ENCODE measurements around the gene EIF1.
"Not testable (repeated sequence)": the region's sequence is repeated elsewhere in the genome, so short reads cannot be mapped to it uniquely, and the experiment has no call there.

EIF1 gene

DNA sequence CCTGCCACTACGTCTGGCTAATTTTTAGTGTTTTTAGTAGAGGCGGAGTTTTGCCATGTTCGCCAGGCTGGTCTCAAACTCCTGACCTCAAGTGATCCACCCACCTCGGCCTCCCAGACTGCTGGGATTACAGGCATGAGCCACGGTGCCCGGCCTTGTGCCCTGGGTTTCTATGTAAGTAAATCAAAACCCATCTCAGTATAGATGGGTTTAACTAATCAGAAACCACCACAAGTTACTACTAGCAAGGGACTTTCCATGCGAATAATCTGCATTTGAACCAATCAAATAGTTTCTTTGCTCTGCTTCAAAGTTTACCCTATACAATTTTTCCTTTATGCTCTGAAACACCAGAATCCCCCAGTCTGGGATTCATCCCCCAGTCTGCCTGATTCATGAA, 16.5 kb upstream of the EIF1 start:
- TF ChIP-seq, protein P1, sequence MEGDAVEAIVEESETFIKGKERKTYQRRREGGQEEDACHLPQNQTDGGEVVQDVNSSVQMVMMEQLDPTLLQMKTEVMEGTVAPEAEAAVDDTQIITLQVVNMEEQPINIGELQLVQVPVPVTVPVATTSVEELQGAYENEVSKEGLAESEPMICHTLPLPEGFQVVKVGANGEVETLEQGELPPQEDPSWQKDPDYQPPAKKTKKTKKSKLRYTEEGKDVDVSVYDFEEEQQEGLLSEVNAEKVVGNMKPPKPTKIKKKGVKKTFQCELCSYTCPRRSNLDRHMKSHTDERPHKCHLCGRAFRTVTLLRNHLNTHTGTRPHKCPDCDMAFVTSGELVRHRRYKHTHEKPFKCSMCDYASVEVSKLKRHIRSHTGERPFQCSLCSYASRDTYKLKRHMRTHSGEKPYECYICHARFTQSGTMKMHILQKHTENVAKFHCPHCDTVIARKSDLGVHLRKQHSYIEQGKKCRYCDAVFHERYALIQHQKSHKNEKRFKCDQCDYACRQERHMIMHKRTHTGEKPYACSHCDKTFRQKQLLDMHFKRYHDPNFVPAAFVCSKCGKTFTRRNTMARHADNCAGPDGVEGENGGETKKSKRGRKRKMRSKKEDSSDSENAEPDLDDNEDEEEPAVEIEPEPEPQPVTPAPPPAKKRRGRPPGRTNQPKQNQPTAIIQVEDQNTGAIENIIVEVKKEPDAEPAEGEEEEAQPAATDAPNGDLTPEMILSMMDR (IDR thresholded peaks at IDR 0.05; ENCODE audit: insufficient read depth, low read depth, low read length, missing control alignments), result no peak
- no peak overlapping the region for H3K4me3 ChIP-seq (ENCODE audit: low read depth, low read length)
- DNase-seq (ENCODE audit: low read depth), result no peak

DNA sequence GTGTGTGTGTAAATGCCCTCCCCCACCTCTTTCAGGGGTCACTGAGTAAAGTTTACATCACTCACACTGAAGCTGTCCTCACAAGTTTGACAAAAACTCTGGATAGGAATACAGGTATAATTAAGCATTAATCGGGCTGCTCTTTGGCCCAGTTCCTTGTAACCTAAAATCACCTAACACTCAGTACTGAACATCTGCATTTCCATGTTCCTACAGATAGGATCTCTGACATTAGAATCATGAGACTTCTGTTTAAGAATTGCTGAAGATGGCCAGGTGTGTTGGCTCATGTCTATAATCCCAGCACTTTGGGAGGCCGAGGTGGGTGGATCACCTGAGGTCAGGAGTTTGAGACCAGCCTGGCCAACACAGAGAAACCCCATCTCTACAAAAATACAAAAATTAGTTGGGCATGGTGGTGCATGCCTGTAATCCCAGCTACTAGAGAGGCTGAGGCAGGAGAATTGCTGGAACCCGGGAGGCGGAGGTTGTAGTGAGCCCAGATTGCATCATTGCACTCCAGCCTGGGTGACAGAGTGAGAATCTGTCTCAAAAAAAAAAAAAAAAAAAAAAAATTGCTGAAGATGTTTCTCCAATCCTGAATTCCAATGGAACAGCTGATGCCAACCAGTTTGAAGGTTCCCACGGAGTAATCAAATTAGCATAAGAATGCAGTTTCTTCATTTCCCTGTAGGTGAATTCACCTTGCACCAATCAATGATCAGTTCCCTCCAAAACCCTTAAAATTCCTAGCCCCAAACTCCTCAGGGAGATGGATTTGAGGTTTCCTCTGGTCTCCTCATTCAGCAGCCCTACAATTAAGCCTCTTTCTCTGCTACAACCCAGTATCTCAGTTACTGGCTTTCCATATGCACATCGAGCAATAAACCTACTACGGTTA, 13.3 kb upstream of the EIF1 start:
- H3K4me3 ChIP-seq (ENCODE audit: low read depth, low read length); DNase-seq (ENCODE audit: low read depth): not testable (repeated sequence)

DNA sequence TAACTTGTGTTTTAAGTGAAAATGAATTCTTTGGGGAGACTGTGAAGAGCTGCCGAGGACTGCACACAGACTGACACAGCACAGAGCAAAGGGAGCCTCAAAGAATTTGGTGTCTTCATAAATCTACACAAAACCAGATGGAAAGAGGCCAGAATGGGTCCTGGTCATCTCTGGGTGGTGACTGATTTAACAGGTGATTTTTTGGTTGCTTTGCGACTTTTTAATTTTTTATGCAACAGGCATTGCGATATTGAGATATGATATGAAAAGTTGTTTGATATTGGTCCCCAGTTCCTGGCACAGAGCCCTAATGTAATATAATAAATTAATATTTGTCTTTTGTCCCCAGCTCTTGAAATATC, 12.6 kb upstream of the EIF1 start:
- TF ChIP-seq, protein P1 (IDR thresholded peaks at IDR 0.05; ENCODE audit: insufficient read depth, low read depth, low read length, missing control alignments), result no peak

DNA sequence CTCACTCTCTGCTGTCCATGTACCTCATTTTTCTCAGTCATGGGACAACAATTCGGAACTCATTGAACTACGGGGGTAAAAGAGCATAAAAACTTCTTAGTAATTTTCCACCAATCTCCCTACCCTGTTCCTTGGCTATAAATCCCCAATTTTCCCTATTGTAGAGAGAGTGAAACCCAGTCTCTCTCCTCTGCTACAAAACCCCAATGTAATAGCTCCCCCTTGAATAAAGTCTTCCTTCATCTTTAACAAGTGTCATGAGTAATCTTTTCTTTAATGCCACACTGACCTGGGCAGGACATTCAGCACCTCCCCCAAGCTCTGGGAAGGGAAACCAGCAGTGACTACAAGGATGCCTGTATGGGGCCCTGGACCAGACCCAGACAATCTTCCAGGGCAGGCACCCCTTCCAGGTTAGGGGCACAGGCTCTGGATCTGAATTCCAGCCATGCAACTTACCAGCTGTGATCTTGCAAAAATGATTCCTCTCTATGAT, 10.2 kb upstream of the EIF1 start:
- TF ChIP-seq, protein P1 (IDR thresholded peaks at IDR 0.05; ENCODE audit: insufficient read depth, low read depth, low read length, missing control alignments), result no peak
- H3K4me3 ChIP-seq (ENCODE audit: low read depth, low read length), result peak overlapping the region; percentile 59
- DNase-seq (ENCODE audit: low read depth), result peak; percentile 78

More for the DNA sequence above, 12.6 kb upstream of the EIF1 start:
- H3K4me3 ChIP-seq (ENCODE audit: low read depth, low read length), result no peak overlapping the region
- no peak for DNase-seq (ENCODE audit: low read depth)

DNA sequence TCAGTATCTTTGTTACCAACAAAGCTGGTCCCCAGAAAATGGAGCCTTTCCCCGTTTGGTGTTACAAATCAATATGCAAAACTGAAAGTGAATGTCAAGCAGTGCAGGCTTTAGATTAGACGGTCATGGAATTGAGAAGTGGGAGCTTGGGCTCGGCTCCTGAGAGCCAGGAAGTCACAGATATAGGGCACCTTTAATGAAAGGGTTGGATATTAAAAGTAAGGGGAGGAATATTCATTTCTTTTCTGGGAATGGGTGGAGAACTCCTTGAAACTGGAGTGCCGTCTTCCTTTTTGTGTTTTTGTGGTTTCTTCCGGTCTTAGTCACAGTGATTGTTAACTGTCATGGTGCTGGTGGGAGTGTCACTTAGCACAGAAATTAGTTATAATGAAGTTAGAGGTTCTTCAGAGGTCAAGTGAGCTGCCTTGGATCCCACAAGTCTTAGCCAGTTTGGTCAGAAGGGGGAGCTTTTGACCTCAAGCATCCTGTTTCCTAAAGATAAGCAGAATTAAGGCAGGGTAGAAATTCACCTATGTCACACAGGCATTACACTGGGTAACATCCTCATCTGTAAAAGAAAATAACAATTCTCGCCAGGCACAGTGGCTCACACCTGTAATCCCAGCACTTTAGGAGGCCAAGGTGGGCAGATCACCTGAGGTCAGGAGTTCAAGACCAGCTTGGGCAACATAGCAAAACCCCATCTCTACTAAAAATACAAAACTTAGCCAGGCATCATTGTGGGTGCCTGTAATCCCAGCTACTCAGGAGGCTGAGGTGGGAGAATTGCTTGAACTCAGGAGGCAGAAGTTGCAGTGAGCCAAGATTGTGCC, 9.6 kb upstream of the EIF1 start:
- TF ChIP-seq, protein P1 (IDR thresholded peaks at IDR 0.05; ENCODE audit: insufficient read depth, low read depth, low read length, missing control alignments), result peak; percentile 42
- peak overlapping the region; percentile 59 for H3K4me3 ChIP-seq (ENCODE audit: low read depth, low read length)
- DNase-seq (ENCODE audit: low read depth), result peak; percentile 94

DNA sequence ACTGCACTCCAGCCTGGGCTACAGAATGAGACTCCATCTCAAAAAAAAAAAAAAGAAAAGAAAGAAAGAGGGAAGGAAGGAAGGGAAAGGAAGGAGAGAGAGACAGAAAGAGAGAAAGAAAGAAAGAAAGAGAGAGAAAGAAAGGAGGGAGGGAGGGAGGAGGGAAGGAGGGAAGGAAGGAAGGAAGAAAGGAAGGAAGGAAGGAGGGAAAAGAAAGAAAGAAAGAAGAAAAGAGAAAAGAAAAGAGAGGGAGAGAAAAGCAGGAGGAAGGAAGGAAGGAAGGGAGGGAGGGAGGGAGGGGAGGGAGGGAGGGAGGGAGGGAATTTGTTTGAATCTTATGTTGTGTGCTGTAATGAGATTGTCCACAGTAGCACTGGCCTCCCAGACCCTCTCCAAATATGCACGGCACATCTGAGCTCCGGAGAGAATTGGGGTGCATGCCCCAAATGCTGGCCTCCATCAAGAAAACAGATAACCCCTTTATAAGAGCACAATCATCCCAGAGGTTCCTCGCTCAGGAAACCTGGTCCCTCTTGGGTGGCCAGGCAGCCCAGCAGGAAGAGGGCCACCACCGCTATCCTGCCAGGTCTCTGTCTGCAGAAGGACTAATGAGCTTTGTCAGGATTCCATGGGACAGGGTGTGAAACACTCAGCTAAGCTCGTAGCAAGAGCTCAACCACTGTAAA, 8.8 kb upstream of the EIF1 start:
- TF ChIP-seq, protein P1 (IDR thresholded peaks at IDR 0.05; ENCODE audit: insufficient read depth, low read depth, low read length, missing control alignments), result no peak
- no peak for DNase-seq (ENCODE audit: low read depth)
- H3K4me3 ChIP-seq (ENCODE audit: low read depth, low read length), result no peak overlapping the region
